Naive B cell (primary cell): ENCODE data around the gene ZBTB6. TPM values are rescaled to one million over a fixed set of nuclear protein-coding genes. Genes with fewer than 3 reads are reported as not detected.

ENCODE experiments used
- ATAC-seq, 2 donors: fragments of 150-1000 bp; cut with Tn5 transposase; 2 replicates each; pipeline ENCODE4 v1.10.0; 2021; ENCODE audit warnings: low read depth in 2 of 2, mild to moderate bottlenecking in 2 of 2, moderate library complexity in 2 of 2
- DNase-seq: peaks from one replicate; pipeline ENCODE4 v3.0.0; 2022
- H3K27ac Mint-ChIP-seq, 6 donors: one replicate each; pipeline ENCODE4 v1.8.0; 2020 to 2022; ENCODE audit warnings: mild to moderate bottlenecking in 6 of 6, mixed read lengths in 6 of 6, moderate library complexity in 5 of 6, inconsistent platforms in 2 of 6
- H3K27me3 Mint-ChIP-seq, 3 donors: one replicate each; pipeline ENCODE4 v1.8.0; 2021 to 2022; ENCODE audit warnings: mixed read lengths in 3 of 3, mild to moderate bottlenecking in 1 of 3
- H3K36me3 Mint-ChIP-seq, 2 donors: one replicate each; pipeline ENCODE4 v1.8.0; 2020 to 2022; ENCODE audit warnings: mixed read lengths in 2 of 2, inconsistent platforms in 1 of 2, mild to moderate bottlenecking in 1 of 2
- H3K4me1 Mint-ChIP-seq, 3 donors: one replicate each; pipeline ENCODE4 v1.8.0; 2020 to 2022; ENCODE audit warnings: mixed read lengths in 3 of 3, inconsistent platforms in 1 of 3, mild to moderate bottlenecking in 1 of 3, moderate library complexity in 1 of 3
- H3K4me3 Mint-ChIP-seq, 8 donors: one replicate each; pipeline ENCODE4 v1.8.0; 2020 to 2022; ENCODE audit warnings: mild to moderate bottlenecking in 8 of 8, mixed read lengths in 8 of 8, moderate library complexity in 8 of 8, inconsistent platforms in 2 of 8
- H3K9me3 Mint-ChIP-seq, 7 donors: one replicate each; pipeline ENCODE4 v1.8.0; 2020 to 2022; ENCODE audit warnings: mixed read lengths in 7 of 7, mild to moderate bottlenecking in 5 of 7, inconsistent platforms in 2 of 7, moderate library complexity in 1 of 7
- polyA plus RNA-seq, 6 donors: library from polyadenylated mRNA; unstranded; fragments of 300-500 nt; fragmentation: Illumina TruSeq; gene quantifications; one replicate each; pipeline ENCODE4 v1.2.3, GENCODE V29; 2021; ENCODE audit warnings: low read depth in 6 of 6

Gene ZBTB6
- polyA plus RNA-seq, 6 donors from 2014 or later: 1.6 to 3.9 (median 2.6) TPM; not detected in 1

DNA sequence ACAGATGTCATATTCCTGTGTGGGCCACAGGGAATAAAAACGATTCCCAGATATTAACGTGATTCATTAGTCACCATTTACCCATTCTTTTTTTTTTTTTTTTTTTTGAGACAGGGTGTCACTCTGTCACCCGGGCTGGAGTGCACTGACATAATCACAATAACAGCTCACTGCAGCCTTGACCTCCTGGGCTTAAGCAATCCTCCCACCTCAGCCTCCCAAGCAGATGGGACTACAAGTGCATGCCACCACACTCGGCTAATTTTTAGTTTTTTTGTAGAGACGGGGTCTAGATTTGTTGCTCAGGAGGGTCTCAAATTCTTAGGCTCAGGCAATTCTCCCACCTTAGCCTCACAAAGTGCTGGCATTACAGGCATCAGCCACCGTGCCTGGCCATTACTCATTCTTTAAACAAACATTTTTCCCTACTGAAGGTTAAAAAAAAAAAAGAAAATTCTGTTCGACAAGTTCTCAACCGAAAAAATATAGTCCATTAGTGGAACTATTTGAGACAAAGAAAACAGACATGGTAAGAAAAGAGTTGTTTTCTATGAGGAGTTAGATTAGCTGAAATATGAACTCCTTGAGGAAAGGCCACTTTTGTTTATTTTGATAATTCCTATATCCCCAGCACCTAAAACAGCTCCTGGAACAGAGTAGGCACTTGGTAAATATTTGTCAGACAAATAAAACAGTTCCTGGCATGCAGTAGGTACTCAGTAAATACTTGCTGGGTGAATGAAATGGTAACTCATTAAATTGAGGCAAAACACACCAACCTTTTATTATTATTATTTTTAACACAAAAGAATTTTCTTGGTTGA is 52.6 kb downstream of the ZBTB6 start:
- Mint-ChIP-seq H3K36me3 (peaks cover 8 to 29% of the 10 kb centered on the region in 2 donors), H3K27ac (peak overlapping the region in 1 of 6 donors; percentile 33), H3K9me3 (peaks cover 0 to 2% (median 0%) of the 10 kb centered on the region in 7 donors), H3K27me3 (no peaks in the 10 kb centered on the region), H3K4me1 (peaks cover 0 to 8% (median 4%) of the 10 kb centered on the region in 3 donors), H3K4me3 (no peak overlapping the region)
- ATAC-seq (no peak), DNase-seq (no peak)

Other genes with a start within 250 kb of the ZBTB6 start
- not detected for gene OR1L3, start 238.2 kb downstream of the ZBTB6 start, polyA plus RNA-seq
- gene OR1L4, start 189.3 kb downstream of the ZBTB6 start, polyA plus RNA-seq: not detected
- not detected for gene OR1L6, start 171.0 kb downstream of the ZBTB6 start, polyA plus RNA-seq
- gene OR5C1, start 124.4 kb downstream of the ZBTB6 start, polyA plus RNA-seq: not detected
- gene OR1K1, start 113.2 kb downstream of the ZBTB6 start, polyA plus RNA-seq: not detected
- gene PDCL, start 84.7 kb downstream of the ZBTB6 start, polyA plus RNA-seq: 1 to 10 TPM; 5.3 to 9.3 (median 6.5) TPM
- 10 to 100 TPM; 26.5 to 39.1 (median 33.1) TPM for gene RC3H2, start 8.0 kb downstream of the ZBTB6 start, polyA plus RNA-seq
- 1 to 10 TPM in 5 of 6 donors, not detected in 1; 2.6 to 4.0 (median 3.1) TPM for gene ZBTB26, start 18.2 kb upstream of the ZBTB6 start, polyA plus RNA-seq
- 10 to 100 TPM; 27.6 to 37.9 (median 34.2) TPM for gene RABGAP1, start 27.7 kb upstream of the ZBTB6 start, polyA plus RNA-seq
- gene GPR21, start 120.3 kb upstream of the ZBTB6 start, polyA plus RNA-seq: not detected